ENCODE measurements around the gene OMD.

- TF ChIP-seq CTCF (IDR thresholded peaks at IDR 0.05; ENCODE audit: borderline replicate concordance, extremely low read depth, low read length, poor library complexity, severe bottlenecking) (no peak), EZH2 (IDR thresholded peaks at IDR 0.05; ENCODE audit: borderline replicate concordance, low read depth, low read length, severe bottlenecking) (no peak)
Measured at GRCh38 chr9:92408747-92409478, 15.4 kb downstream of the OMD start.
